ENCODE results near the gene CCDC51. TPM values are rescaled to one million over a fixed set of nuclear protein-coding genes. Genes with fewer than 3 reads are reported as not detected.

CCDC51 gene
- polyA plus RNA-seq, 1 of the 3 experiments (the other 2 are of a cell fraction): 24.2 TPM

DNA sequence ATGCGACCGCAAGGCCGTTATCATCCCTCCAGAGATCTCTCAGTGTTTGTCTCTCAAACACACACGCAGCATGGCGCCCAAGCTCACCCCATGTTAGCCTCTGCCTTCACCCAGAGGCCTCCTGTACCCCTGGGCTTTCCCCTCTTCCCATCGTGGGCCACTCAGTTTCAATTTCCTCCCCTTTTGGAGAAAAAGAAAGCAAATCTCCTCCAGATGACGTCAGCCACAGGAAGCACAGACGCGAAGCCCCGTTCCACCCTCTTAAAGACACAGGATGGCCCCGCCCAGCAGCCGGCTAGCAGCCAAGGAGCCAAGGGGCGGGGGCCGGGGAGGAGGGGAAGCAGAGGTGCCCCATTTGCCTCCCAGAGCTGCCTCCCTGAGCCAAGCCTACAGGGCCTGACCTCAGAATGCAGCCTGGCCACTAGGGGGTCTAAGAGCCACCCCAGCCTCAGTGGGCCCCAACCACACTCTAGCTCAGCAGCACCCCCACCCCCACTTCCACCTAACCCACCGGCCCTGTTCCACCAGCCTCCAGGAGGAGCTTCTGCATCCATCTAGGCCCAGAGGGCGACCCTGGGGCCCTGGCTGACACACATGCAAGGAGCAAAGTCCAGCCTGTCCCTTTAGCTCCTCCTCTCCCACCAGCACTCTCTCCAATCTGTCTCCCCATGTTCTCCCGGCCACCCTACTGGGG, 33.2 kb upstream of the CCDC51 start (continued):
- TF ChIP-seq, protein P1, sequence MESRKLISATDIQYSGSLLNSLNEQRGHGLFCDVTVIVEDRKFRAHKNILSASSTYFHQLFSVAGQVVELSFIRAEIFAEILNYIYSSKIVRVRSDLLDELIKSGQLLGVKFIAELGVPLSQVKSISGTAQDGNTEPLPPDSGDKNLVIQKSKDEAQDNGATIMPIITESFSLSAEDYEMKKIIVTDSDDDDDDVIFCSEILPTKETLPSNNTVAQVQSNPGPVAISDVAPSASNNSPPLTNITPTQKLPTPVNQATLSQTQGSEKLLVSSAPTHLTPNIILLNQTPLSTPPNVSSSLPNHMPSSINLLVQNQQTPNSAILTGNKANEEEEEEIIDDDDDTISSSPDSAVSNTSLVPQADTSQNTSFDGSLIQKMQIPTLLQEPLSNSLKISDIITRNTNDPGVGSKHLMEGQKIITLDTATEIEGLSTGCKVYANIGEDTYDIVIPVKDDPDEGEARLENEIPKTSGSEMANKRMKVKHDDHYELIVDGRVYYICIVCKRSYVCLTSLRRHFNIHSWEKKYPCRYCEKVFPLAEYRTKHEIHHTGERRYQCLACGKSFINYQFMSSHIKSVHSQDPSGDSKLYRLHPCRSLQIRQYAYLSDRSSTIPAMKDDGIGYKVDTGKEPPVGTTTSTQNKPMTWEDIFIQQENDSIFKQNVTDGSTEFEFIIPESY (IDR thresholded peaks at IDR 0.05; ENCODE audit: borderline replicate concordance, low read depth): no peak
- no peak for TF ChIP-seq FOXJ3 (CRISPR knock-in tag; IDR thresholded peaks at IDR 0.05)
- no peak for TF ChIP-seq RCOR1 (IDR thresholded peaks at IDR 0.05; ENCODE audit: low read length)
- TF ChIP-seq MAX (IDR thresholded peaks at IDR 0.05; ENCODE audit: low read depth): no peak; the same call in none of the 2 replicates
- no peak for TF ChIP-seq TAF1 (IDR thresholded peaks at IDR 0.05; ENCODE audit: borderline replicate concordance, low read depth, low read length)
- peak; percentile 70 for TF ChIP-seq NFIC (IDR thresholded peaks at IDR 0.05; ENCODE audit: borderline replicate concordance)
- no peak for TF ChIP-seq SIN3A (IDR thresholded peaks at IDR 0.05; ENCODE audit: borderline replicate concordance, low read depth, low read length)
- TF ChIP-seq, protein P2, sequence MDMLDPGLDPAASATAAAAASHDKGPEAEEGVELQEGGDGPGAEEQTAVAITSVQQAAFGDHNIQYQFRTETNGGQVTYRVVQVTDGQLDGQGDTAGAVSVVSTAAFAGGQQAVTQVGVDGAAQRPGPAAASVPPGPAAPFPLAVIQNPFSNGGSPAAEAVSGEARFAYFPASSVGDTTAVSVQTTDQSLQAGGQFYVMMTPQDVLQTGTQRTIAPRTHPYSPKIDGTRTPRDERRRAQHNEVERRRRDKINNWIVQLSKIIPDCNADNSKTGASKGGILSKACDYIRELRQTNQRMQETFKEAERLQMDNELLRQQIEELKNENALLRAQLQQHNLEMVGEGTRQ (IDR thresholded peaks at IDR 0.05; ENCODE audit: borderline replicate concordance, low read depth, low read length): no peak
- 0 out of 2 replicates have a peak, but pooled peaks have one; percentile 30 for TF ChIP-seq MXI1 (IDR thresholded peaks at IDR 0.05; ENCODE audit: low read depth, low read length)
- peak; percentile 72; the same call in 1 of the 2 replicates for TF ChIP-seq POLR2AphosphoS5 (IDR thresholded peaks at IDR 0.05; ENCODE audit: low read depth, low read length)

DNA sequence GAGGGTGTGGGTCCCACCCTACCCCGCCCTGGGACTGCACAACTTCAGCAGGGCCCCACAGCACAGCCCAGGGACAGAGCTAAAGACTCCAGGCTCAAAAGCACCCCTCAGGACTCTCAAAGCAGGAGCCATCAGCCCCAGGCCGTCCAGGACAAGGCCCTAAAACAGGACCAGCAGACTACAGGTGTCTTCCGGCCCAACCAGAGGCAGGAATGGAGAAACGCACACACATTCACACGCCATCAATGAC, 32.7 kb upstream of the CCDC51 start:
- CTCF ChIA-PET: interaction anchor here (0.6 to 6.4 kb wide), 14 partner anchors 10 to 907 kb away, joined by 3 to 27 read pairs (median 5); partner anchors contain the start of gene SHISA5
- H3K79me2 ChIP-seq (ENCODE audit: insufficient read depth): peaks cover 53% of the 10 kb centered on the region

More for the DNA sequence above, 32.7 kb upstream of the CCDC51 start:
- Histone ChIP-seq H4K20me1 (ENCODE audit: insufficient read depth) (no peaks in the 10 kb centered on the region), H3K36me3 (replicated peaks in 1 of 2; ENCODE audit: control insufficient read depth in 1 of 2, insufficient read depth in 2 of 2, low read length in 1 of 2) (peaks cover 0 to 14% of the 10 kb centered on the region in 2 experiments), H3K9me2 (no peaks in the 10 kb centered on the region), H2AFZ (ENCODE audit: low read depth) (no peak overlapping the region), H3K4me1 (ENCODE audit: control insufficient read depth in 1 of 2, insufficient read depth in 2 of 2, low read depth in 1 of 2, low read length in 1 of 2) (peaks cover 0 to 32% of the 10 kb centered on the region in 2 experiments; a peak in 1 of 4 replicates), H3K9ac (peak overlapping the region; percentile 79), H3K9me3 (no peaks in the 10 kb centered on the region), H3K27ac (ENCODE audit: low read depth in 2 of 2, low read length in 1 of 2) (peak overlapping the region; percentile 80 to 87), H3K27me3 (ENCODE audit: insufficient read depth) (no peaks in the 10 kb centered on the region), H3F3A (replicated peaks; ENCODE audit: insufficient read depth) (peaks cover 7% of the 10 kb centered on the region), H3K4me2 (peak overlapping the region; percentile 82), H3K4me3 (ENCODE audit: low read depth in 2 of 2, low read length in 1 of 2) (peak overlapping the region; percentile 61 to 65)
- 31% methylated on average over 5 of the region's 5 CpGs for WGBS (ENCODE audit: low lambda C conversion rate)
- DNase-seq: peak; percentile 48
- TF ChIP-seq, protein P2 (IDR thresholded peaks at IDR 0.05; ENCODE audit: borderline replicate concordance, low read depth, low read length): no peak
- TF ChIP-seq SIN3A (IDR thresholded peaks at IDR 0.05; ENCODE audit: borderline replicate concordance, low read depth, low read length) (no peak), MAX (IDR thresholded peaks at IDR 0.05; ENCODE audit: low read depth) (no peak), RCOR1 (IDR thresholded peaks at IDR 0.05; ENCODE audit: low read length) (no peak), RFX5 (IDR thresholded peaks at IDR 0.05; ENCODE audit: low read length) (no peak), EZH2phosphoT487 (IDR thresholded peaks at IDR 0.05; ENCODE audit: borderline replicate concordance, low read depth) (no peak), FOSL2 (IDR thresholded peaks at IDR 0.05; ENCODE audit: borderline replicate concordance, low read depth) (no peak), MXI1 (IDR thresholded peaks at IDR 0.05; ENCODE audit: low read depth, low read length) (no peak), YY1 (IDR thresholded peaks at IDR 0.05; ENCODE audit: low read depth) (no peak; the same call in 1 of the 2 replicates), RAD21 (IDR thresholded peaks at IDR 0.05; ENCODE audit: low read length) (no peak)
- TF ChIP-seq, protein P1 (IDR thresholded peaks at IDR 0.05; ENCODE audit: borderline replicate concordance, low read depth): no peak
- POLR2A ChIA-PET: interaction anchor here (2.2 kb wide), 1 partner anchor 31 kb away, joined by 9 read pairs; the partner anchor contains the start of gene SHISA5
